NCI-H2029 treated with DMSO at 0.1 percent for 48 hours (cell line): Measurements from ENCODE around the gene PLEK.
"Not testable (repeated sequence)": the region's sequence is repeated elsewhere in the genome, so short reads cannot be mapped to it uniquely, and the experiment has no call there.

ENCODE experiments used
- DNase-seq: peaks from one replicate; lab custom pipeline; 2025; lab: John Stamatoyannopoulos, UW

The PLEK gene

DNA sequence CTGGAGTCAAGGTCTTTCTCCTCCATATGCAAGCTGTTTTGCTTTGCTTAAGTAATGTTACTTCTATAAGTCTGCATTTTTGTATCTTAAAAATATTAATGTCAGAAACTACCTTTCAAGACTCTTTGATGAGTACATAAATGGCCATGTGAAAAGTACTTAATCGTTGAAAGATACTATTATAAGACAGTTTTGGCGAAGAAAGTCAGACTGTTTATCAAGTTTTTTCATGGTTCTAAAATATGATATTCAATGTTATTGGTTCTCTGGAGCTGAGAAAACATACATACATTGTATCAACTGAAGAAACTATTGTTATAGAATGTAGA lies 76.9 kb downstream of the PLEK start:
- no peak for DNase-seq

DNA sequence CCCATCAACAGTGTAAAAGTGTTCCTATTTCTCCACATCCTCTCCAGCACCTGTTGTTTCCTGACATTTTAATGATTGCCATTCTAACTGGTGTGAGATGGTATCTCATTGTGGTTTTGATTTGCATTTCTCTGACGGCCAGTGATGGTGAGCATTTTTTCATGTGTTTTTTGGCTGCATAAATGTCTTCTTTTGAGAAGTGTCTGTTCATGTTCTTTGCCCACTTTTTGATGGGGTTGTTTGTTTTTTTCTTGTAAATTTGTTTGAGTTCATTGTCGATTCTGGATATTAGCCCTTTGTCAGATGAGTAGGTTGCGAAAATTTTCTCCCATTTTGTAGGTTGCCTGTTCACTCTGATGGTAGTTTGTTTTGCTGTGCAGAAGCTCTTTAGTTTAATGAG lies 81.3 kb downstream of the PLEK start:
- not testable (repeated sequence) for DNase-seq
